Subcutaneous adipose tissue (tissue), 4 donors: ENCODE results near the gene NFKBIZ. TPM values are rescaled to one million over a fixed set of nuclear protein-coding genes. Genes with fewer than 3 reads are reported as not detected.

ENCODE experiments used
- total RNA-seq, 4 donors: library from RNA; depleted of rRNA; stranded (reverse); fragments of >200 nt; gene quantifications; one replicate each; pipeline ENCODE4 v1.1.0, GENCODE V29; 2016
- TF ChIP-seq, protein P1 (sequence below): fragments of 450-650 bp; IDR thresholded peaks from one replicate; pipeline ENCODE4 v1.5.1; 2016; ENCODE audit warnings: low read depth, mild to moderate bottlenecking, control low read depth, antibody characterized with exemption, moderate library complexity

Gene NFKBIZ
- total RNA-seq, 4 donors from 2014 or later, result 19.2 to 45.8 (median 28.2) TPM

DNA sequence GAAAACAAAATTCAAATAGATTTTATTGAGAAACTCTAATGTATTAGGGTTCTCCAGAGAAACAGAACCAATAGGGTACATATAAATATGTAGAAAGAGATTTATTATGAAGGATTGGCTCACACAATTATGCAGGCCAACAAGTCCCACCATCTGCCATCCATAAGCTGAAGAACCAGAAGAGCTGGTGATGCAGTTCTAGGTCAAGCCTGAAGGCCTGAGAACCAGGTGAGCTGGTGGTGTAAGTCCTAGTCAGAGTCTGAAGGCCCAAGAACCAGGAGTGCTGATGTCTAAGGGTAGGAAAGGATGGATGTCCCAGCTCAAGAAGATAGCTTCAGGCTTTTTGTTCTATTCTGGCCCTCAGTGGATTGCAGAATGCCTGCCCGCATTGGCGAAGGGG, 2.6 kb upstream of the NFKBIZ start:
- TF ChIP-seq, protein P1, sequence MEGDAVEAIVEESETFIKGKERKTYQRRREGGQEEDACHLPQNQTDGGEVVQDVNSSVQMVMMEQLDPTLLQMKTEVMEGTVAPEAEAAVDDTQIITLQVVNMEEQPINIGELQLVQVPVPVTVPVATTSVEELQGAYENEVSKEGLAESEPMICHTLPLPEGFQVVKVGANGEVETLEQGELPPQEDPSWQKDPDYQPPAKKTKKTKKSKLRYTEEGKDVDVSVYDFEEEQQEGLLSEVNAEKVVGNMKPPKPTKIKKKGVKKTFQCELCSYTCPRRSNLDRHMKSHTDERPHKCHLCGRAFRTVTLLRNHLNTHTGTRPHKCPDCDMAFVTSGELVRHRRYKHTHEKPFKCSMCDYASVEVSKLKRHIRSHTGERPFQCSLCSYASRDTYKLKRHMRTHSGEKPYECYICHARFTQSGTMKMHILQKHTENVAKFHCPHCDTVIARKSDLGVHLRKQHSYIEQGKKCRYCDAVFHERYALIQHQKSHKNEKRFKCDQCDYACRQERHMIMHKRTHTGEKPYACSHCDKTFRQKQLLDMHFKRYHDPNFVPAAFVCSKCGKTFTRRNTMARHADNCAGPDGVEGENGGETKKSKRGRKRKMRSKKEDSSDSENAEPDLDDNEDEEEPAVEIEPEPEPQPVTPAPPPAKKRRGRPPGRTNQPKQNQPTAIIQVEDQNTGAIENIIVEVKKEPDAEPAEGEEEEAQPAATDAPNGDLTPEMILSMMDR, result no peak

DNA sequence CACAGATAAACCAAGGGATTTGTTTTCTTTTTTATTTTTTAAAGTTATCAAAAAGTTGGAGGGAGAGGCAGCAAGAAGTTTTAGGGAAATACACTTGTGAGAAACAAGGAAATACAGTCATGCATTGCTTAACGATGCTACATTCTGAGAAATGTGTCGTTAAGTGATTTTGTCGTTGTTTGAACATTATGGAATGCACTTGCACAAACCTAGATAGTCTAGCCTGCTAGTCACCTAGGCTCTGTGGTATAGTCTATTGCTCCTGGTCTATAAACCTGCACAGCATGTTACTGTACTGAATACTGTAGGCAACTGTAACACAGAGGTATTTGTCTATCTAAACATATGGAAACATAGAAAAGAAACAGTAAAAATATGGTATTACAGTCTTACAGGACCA, 2.0 kb upstream of the NFKBIZ start:
- TF ChIP-seq, protein P1, result no peak

DNA sequence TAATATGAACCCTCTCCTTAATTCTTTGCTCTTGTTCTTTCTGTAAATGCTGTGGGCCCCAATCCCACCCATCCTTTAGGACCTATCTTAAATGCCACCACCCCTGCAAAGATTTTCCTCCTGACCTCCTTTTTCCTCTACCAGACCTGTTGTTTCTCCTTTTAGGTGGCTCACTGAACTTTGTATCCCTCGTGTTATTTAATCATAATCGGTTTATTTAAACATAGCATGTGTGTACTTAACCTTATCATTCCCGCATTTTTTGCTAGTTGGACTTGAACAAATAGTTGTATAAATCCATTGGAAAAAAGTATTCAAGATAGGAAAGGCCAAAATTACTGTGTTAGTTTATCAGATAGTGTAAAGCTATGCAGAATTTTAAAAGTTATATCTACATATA, 988 bp upstream of the NFKBIZ start:
- TF ChIP-seq, protein P1, result no peak

DNA sequence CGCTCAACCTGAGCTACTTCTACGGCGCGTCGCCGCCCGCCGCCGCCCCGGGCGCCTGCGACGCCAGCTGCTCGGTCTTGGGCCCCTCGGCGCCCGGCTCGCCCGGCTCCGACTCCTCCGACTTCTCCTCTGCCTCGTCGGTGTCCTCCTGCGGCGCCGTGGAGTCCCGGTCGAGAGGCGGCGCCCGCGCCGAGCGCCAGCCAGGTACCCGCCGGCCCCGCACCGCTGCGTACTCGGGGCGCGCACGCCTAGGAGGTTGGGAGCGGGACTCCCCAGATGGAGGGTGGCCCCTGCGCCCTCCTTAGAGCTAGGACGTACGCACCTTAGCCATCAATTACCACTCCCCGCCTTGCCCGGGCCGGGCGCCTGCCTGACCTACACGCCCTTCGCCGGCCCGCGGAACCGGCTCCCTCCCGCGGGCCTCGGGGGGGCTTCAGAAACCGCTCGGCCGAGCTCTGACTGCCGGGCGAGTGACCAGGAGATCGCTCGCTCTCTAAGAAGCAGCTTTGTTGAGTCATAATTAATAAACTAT, 466 bp downstream of the NFKBIZ start:
- TF ChIP-seq, protein P1, result no peak

DNA sequence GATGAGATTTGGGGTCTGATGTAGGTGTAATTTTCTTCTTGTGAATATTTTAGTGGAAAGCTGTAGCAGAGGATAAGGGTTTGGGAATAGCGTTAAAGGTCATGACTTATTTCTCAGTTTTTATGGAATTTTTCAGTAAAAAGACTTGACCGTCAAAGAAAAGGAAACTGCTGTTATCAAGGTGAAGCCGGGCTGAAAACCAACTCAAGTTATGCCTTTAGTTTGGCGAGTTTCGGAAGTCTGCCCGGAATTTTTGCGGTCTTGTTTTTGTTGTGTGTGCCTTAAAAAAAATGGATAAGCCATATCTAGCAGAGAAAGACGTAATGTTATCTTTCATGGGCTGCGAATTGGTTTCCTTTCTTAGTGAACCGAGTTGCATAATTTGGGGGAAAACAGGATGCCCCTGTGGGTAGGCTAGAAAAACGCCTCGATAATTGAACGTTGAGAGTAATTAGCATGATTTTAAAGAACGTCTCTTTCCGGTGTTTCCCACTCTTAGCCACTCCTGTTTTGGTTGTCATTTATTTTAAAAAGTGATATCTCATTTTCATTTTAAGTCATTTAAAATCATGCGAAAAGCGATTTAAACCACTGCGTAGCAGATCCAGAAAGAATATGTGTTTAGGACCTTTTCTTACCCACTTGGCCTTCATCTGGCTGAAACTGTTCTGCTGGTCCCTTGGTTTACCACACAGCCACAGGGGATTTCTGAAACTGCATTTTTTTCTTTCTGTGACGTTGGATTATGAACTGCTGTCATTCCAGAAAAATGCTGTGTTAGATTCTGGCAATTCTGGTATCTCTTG, 1.1 kb downstream of the NFKBIZ start:
- TF ChIP-seq, protein P1, result no peak

DNA sequence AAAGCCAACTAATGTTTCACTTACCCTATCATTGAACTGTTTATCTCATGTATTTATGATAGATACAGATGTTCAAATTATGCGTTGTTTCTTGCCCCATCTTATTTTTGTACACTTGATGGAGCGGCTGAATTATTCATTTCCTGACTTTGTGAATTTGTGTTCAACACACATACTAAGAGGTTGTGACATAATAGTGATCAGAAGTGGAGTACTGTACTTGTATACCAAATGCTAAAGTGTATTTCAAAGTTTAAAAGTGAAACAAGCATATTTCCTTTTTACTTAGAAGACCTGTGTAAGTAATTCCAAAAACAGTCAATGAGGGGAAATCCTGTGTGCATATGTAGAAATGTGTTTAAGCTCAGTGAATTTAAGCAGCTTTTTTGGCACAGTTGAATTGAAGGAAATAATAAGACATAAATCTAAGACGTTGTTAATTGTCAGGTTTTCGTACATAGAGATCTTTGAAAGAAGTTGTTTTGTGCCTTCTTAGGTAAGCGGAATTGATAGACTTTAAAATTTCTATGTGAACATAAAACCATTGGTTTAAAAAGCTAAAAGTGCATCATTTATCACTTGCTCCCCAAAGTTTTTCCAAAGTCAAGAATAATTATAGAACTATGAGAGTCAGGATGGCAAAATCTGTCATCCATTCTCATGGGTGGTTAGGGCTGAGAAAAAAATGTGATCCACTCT, 1.9 kb downstream of the NFKBIZ start:
- TF ChIP-seq, protein P1, result no peak

DNA sequence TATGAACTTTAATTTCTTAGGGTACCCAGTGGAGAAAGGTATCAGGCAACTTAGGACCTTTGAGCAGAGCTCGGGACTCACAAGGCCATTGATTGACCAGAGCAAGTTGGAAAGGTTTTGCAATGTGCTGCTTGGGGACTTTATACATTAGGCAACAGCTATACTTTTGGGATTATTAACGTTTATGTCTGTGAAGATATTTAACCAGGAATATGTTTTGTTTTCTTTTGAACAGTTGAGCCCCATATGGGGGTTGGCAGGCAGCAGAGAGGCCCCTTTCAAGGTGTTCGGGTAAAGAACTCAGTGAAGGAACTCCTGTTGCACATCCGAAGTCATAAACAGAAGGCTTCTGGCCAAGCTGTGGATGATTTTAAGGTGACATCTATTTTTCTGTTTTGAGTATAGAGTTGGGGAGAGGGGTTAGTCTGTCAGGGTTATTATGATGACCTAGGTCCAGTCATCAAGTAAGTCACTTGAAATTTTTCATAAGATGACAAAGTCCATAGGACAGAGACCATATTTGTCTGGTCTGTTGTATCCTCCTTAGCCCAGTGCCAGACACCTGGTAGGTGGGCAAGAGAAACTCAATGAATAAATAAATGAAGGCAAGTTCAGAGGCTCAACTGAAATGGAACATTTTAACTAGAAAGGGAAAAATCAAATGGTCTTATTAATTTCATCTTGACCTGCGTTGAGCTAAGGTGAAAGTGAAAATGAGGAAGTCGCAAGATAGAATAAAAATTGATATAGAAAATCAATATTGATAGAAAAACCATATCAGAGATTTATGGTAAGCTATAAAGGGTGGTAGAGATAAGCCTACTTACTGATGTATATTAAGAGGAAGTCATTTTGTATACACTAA, 2.8 kb downstream of the NFKBIZ start:
- TF ChIP-seq, protein P1, result no peak
